Adrenal gland (tissue), 12 donors: ENCODE measurements around the gene CACNB4. TPM values are rescaled to one million over a fixed set of nuclear protein-coding genes. Genes with fewer than 3 reads are reported as not detected.

Source experiments
- DNase-seq, 7 donors: peaks; one replicate each; pipeline ENCODE4 v3.0.0-alpha.2; 2019 to 2020
- H3K27ac ChIP-seq, 5 donors: fragments of 200-600 bp; sonication (generic) in 4 of 5; 1 replicate in 3 of 5; 2 replicates in 2 of 5; pipeline versions ENCODE4 v1.5.1 to v1.8.0; 2016 to 2020; ENCODE audit warnings: mild to moderate bottlenecking in 1 of 5
- H3K27me3 ChIP-seq: fragments of 200-600 bp; 2 replicates; pipeline ENCODE4 v1.8.0; 2021
- H3K36me3 ChIP-seq, 2 donors: fragments of 200-600 bp; replicated peaks in 1 of 2; 1 replicate in 1 of 2; 2 replicates in 1 of 2; pipeline versions ENCODE4 v1.5.1 to v1.8.0; 2018 to 2022
- H3K4me1 ChIP-seq, 2 donors: fragments of 200-600 bp; replicated peaks in 1 of 2; 1 replicate in 1 of 2; 2 replicates in 1 of 2; pipeline versions ENCODE4 v1.5.1 to v1.8.0; 2018 to 2021
- H3K4me3 ChIP-seq, 4 donors: fragments of 200-600 bp; sonication (generic) in 3 of 4; one replicate each; pipeline ENCODE4 v1.5.1; 2016 to 2018
- H3K9me3 ChIP-seq, 3 donors: fragments of 200-600 bp; sonication (generic) in 1 of 3; replicated peaks in 1 of 3; 1 replicate in 2 of 3; 2 replicates in 1 of 3; pipeline versions ENCODE4 v1.5.1 to v1.8.0; 2016 to 2021
- POLR2A ChIP-seq, 2 donors: fragments of 450-650 bp; IDR thresholded peaks; one replicate each; pipeline ENCODE4 v1.6.1; 2017; ENCODE audit warnings: antibody characterized with exemption in 2 of 2, mild to moderate bottlenecking in 2 of 2, moderate library complexity in 1 of 2
- WGBS, 4 donors: extraction: QIAGEN DNeasy Blood & Tissue Kit in 2 of 4; methylation state at CpG; one replicate each; pipeline versions ENCODE4 v1.1.5 to v1.1.7; 2013 to 2017; 5-methylcytosine and 5-hydroxymethylcytosine counted together
- intact Hi-C, 2 donors: fragments of 100-400 bp; cut with DNase I; formaldehyde crosslinking; loops; one replicate each; pipeline versions ENCODE4 v1.14.1 to v1.15.0; 2022 to 2023
- polyA plus RNA-seq, 3 donors: library from polyadenylated mRNA; stranded (reverse); fragments of 200-250 nt in 2 of 3; fragments of 350-450 nt in 1 of 3; fragmentation: Illumina TruSeq in 1 of 3; extraction: RNeasy Lipid Tissue Mini Kit (QIAGEN cat#74804) in 1 of 3; gene quantifications; one replicate each; pipeline ENCODE4 v1.2.3, GENCODE V29; 2013 to 2014
- total RNA-seq, 9 donors: library from RNA; depleted of rRNA in 4 of 9; stranded (reverse); fragments of >200 nt in 4 of 9; fragments of 120-200 nt in 1 of 9; fragmentation: NEBNext Ultra II Directional in 1 of 9; extraction: Animal tissue kit (Norgen Biotek cat#: 25700) in 1 of 9; gene quantifications; one replicate each; pipeline versions ENCODE4 v1.1.0 to v1.2.4, GENCODE V29; 2013 to 2023
- TF ChIP-seq, protein P1 (sequence below), 6 experiments: fragments of 450-650 bp in 4 of 6; fragments of 200-600 bp in 2 of 6; sonication (generic) in 1 of 6; IDR thresholded peaks; 1 replicate in 5 of 6; 2 replicates in 1 of 6; pipeline versions ENCODE4 v1.5.1 to v1.8.0; 2016 to 2021; ENCODE audit warnings: antibody characterized with exemption in 6 of 6, mild to moderate bottlenecking in 2 of 6, moderate library complexity in 1 of 6
- donor health status: healthy with polysubstance abuse.
- donor health status: Bipolar disorder and iron deficiency.
- donor health status: DM: yes; HTN: yes; CAD: no.
- donor health status: DM: no; HTN: no; CAD: no.
- donor health status: DM: no; HTN: no; CAD: no.
- donor health status: DM: yes; HTN: yes; CAD: no.

The CACNB4 gene
- total and polyA plus RNA-seq, 12 donors: 0.60 to 8.5 (median 1.9) TPM

DNA sequence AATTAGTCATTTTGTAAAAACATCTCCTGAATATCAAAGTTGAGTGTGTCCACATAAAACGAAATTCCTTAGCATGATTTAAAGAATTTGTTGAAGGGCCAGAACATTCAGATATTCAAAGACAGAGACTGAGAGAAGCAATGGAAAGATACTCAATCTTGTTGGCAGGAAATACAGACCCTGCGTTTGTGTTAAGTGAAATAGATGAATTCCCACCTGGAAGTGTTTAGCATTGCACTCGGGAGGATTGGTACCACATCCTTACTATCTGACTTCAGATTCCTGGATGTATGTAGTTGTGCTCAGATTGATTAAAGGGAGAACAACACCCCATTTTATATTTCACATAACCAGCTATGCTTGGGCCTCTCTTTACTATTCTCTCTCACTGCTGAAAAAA is 260.9 kb downstream of the CACNB4 start:
- no peaks in the 10 kb centered on the region for H3K9me3 ChIP-seq
- peaks cover 0 to under 1% of the 10 kb centered on the region in 2 donors for H3K4me1 ChIP-seq
- H3K27me3 ChIP-seq: no peaks in the 10 kb centered on the region
- H3K36me3 ChIP-seq: no peaks in the 10 kb centered on the region
- no peak overlapping the region for H3K4me3 ChIP-seq
- no peak overlapping the region for H3K27ac ChIP-seq
- no peak for DNase-seq
- 83 to 86% (median 83%) methylated on average over 3 of the region's 3 CpGs for WGBS, 4 donors
- intact Hi-C loops: no loop called here
- TF ChIP-seq, protein P1, sequence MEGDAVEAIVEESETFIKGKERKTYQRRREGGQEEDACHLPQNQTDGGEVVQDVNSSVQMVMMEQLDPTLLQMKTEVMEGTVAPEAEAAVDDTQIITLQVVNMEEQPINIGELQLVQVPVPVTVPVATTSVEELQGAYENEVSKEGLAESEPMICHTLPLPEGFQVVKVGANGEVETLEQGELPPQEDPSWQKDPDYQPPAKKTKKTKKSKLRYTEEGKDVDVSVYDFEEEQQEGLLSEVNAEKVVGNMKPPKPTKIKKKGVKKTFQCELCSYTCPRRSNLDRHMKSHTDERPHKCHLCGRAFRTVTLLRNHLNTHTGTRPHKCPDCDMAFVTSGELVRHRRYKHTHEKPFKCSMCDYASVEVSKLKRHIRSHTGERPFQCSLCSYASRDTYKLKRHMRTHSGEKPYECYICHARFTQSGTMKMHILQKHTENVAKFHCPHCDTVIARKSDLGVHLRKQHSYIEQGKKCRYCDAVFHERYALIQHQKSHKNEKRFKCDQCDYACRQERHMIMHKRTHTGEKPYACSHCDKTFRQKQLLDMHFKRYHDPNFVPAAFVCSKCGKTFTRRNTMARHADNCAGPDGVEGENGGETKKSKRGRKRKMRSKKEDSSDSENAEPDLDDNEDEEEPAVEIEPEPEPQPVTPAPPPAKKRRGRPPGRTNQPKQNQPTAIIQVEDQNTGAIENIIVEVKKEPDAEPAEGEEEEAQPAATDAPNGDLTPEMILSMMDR (IDR thresholded peaks at IDR 0.05): no peak
- no peak for TF ChIP-seq POLR2A (IDR thresholded peaks at IDR 0.05)

DNA sequence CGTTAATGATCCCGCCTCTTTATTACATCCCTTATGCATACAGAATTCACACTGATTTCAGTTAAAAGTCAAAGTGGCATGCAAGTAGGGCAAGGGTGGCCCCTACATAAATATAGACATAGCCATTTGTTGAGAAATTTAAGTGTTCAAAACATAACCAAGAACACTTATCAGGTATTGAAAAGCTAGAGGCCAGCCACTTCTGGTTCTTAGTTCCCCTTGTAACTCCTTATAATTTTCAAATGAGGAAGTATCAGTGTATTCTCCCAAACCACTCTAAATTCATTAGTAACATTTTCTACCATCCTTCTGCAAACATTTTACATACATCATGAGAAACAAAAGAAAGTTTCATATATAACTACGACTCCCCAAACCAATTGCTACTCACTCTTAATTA is 264.9 kb downstream of the CACNB4 start:
- TF ChIP-seq, protein P1 (IDR thresholded peaks at IDR 0.05): no peak
- no peak for TF ChIP-seq POLR2A (IDR thresholded peaks at IDR 0.05)
- Histone ChIP-seq H3K36me3 (no peaks in the 10 kb centered on the region), H3K4me1 (no peaks in the 10 kb centered on the region), H3K27me3 (no peaks in the 10 kb centered on the region), H3K4me3 (no peak overlapping the region), H3K9me3 (no peaks in the 10 kb centered on the region), H3K27ac (no peak overlapping the region)
- intact Hi-C loops: no loop called here
- 76 to 94% (median 93%) methylated on average over 3 of the region's 3 CpGs for WGBS, 4 donors
- no peak for DNase-seq

DNA sequence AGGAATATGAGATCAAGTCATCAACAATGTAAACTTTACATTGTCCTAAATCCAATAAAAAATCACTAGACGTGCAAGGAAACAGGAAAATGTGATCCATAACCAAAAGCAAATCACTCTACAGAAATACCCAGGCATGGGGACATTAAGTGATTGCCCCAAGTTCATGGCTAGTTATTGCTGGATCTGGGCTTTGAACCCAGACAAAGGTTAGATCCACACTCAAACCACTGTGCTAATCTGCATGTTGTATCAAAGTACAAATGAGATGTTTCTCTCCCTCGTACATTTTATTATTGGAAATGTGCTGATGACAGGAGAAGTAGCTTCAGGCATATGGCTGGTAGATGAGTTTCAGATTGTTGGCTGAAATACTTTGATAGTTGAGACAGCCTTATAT is 267.9 kb downstream of the CACNB4 start:
- TF ChIP-seq, protein P1 (IDR thresholded peaks at IDR 0.05): no peak
- no peak for TF ChIP-seq POLR2A (IDR thresholded peaks at IDR 0.05)
- no peak overlapping the region for H3K4me3 ChIP-seq
- peaks cover 11 to 15% of the 10 kb centered on the region in 2 donors for H3K4me1 ChIP-seq
- 86 to 98% (median 92%) methylated on average over 2 of the region's 2 CpGs for WGBS, 4 donors
- intact Hi-C loops: no loop called here
- DNase-seq: no peak
- H3K27me3 ChIP-seq: no peaks in the 10 kb centered on the region
- no peak overlapping the region for H3K27ac ChIP-seq
- no peaks in the 10 kb centered on the region for H3K36me3 ChIP-seq
- H3K9me3 ChIP-seq: no peaks in the 10 kb centered on the region

DNA sequence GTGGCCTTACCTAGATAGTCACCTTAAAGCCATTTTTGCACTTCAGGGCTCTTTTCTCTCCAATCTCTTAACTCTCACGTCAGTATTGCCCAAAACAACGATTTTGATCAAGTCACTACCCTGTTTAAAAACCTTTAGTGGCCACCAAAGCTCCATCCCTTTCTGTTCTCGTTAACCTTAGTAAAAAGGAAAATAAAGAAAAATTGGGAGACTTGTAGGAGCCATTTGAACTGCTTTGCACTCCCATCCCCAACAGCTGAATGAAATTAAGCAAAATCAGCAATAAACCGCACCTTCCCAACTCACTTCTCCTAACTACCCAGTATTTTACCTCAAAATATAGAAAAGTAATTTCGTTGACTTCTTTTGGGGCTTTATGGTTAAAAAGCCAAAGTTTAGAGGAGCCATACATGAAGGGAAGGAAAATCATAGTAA is 269.9 kb downstream of the CACNB4 start:
- Histone ChIP-seq H3K4me3 (peak overlapping the region in 1 of 4 donors; percentile 93), H3K9me3 (no peaks in the 10 kb centered on the region), H3K27me3 (no peaks in the 10 kb centered on the region), H3K4me1 (peaks cover 19 to 30% of the 10 kb centered on the region in 2 donors), H3K36me3 (no peaks in the 10 kb centered on the region), H3K27ac (peak overlapping the region in 3 of 5 donors; percentile 87 to 93 (median 88))
- intact Hi-C loops: loop anchor here in 1 of 2 donors (10.0 kb wide), 1 partner anchor 166 kb away; no protein-coding TSS in a partner anchor
- TF ChIP-seq, protein P1 (IDR thresholded peaks at IDR 0.05): no peak
- no peak for TF ChIP-seq POLR2A (IDR thresholded peaks at IDR 0.05)
- DNase-seq: no peak
- WGBS, 4 donors: 79 to 84% (median 80%) methylated on average over 5 of the region's 5 CpGs
